ENCODE results near the gene GAB2. TPM values are rescaled to one million over a fixed set of nuclear protein-coding genes. Genes with fewer than 3 reads are reported as not detected.

GAB2 gene
- total and polyA plus RNA-seq, 2 of the 4 experiments (the other 2 are of a cell fraction) = 3.3 to 5.9 TPM

GRCh38 chr11:78351193-78351592, 66.4 kb downstream of the GAB2 start:
- no TSS peak for BruUV-seq (replicated peaks)
- Histone ChIP-seq H2AFZ (replicated peaks; ENCODE audit: low read length, poor library complexity) (peak overlapping the region; percentile 78), H3K79me1 (ENCODE audit: low read depth in 1 of 2, low read length in 2 of 2) (peaks cover 30 to 44% of the 10 kb centered on the region in 2 experiments), H3K36me3 (ENCODE audit: control insufficient read depth, insufficient read depth, low read length) (no peaks in the 10 kb centered on the region), H3K56ac (ENCODE audit: extremely low read depth, insufficient read depth, low read length) (no peak overlapping the region), H2BK20ac (ENCODE audit: low read depth, low read length) (no peak overlapping the region), H3K4me3 (ENCODE audit: insufficient read depth, low read depth, low read length) (no peak overlapping the region), H3K9me1 (ENCODE audit: insufficient read depth, low read length) (no peaks in the 10 kb centered on the region), H3K27ac (ENCODE audit: insufficient read depth, low read length) (no peak overlapping the region; the same call in 1 of the 2 replicates), H3K4ac (ENCODE audit: low read depth, low read length) (no peak overlapping the region; the same call in 1 of the 2 replicates), H3K27me3 (ENCODE audit: control insufficient read depth, insufficient read depth, low read length) (no peaks in the 10 kb centered on the region), H3K4me1 (ENCODE audit: control insufficient read depth, insufficient read depth, low read length) (peaks cover 8% of the 10 kb centered on the region), H3K14ac (replicated peaks; ENCODE audit: low read depth, low read length) (peak overlapping the region; percentile 23), H3K4me2 (ENCODE audit: low read depth, low read length) (peak overlapping the region; percentile 74), H4K20me1 (ENCODE audit: insufficient read depth, low read length) (no peaks in the 10 kb centered on the region), H3K9me3 (ENCODE audit: control insufficient read depth, insufficient read depth, low read length) (no peaks in the 10 kb centered on the region), H4K8ac (ENCODE audit: low read depth in 2 of 2, low read length in 2 of 2) (peak overlapping the region; percentile 30 to 69; a peak in 3 of 4 replicates), H4K5ac (ENCODE audit: low read depth, low read length) (no peak overlapping the region), H2BK5ac (ENCODE audit: low read depth, low read length, poor library complexity, severe bottlenecking) (no peak overlapping the region), H3K23ac (ENCODE audit: low read depth, low read length) (peak overlapping the region; percentile 25), H2BK15ac (ENCODE audit: low read depth, low read length) (0 out of 3 replicates have a peak overlapping the region, but pooled peaks have one; percentile 14), H4K91ac (ENCODE audit: insufficient read depth, low read depth, low read length) (0 out of 2 replicates have a peak overlapping the region, but pooled peaks have one; percentile 40), H2AK9ac (replicated peaks; ENCODE audit: low read depth, low read length, poor library complexity) (no peak overlapping the region), H3K9ac (ENCODE audit: low read depth, low read length) (no peak overlapping the region), H3K18ac (ENCODE audit: low read depth, low read length) (peak overlapping the region; percentile 61; the same call in 1 of the 2 replicates), H2AK5ac (ENCODE audit: low read depth, low read length) (0 out of 2 replicates have a peak overlapping the region, but pooled peaks have one; percentile 2), H2BK120ac (ENCODE audit: low read depth, low read length) (peak overlapping the region; percentile 3; the same call in 1 of the 2 replicates)
- POLR2A ChIA-PET (ENCODE audit: unreplicated experiment) = no interaction called here
- ATAC-seq (ENCODE audit: low read depth) = no peak
- dilution Hi-C loops (cut with HindIII; ENCODE audit: low sequenced_read_pairs, unreplicated experiment) = no loop called here
- intact Hi-C loops (cut with micrococcal nuclease) = loop anchor here (1.0 kb wide), 1 partner anchor 8 kb away; no protein-coding TSS in a partner anchor
- CTCF ChIA-PET = interaction anchor here (0.6 to 1.7 kb wide), 4 partner anchors 17 to 213 kb away, joined by 3 to 6 read pairs (median 4); no protein-coding TSS in a partner anchor
- TF ChIP-seq CHD1 (IDR thresholded peaks at IDR 0.05; ENCODE audit: low read depth, low read length) = no peak
- TF ChIP-seq RFX5 (IDR thresholded peaks at IDR 0.05; ENCODE audit: low read depth, low read length) = no peak
- no peak for TF ChIP-seq MXI1 (IDR thresholded peaks at IDR 0.05; ENCODE audit: borderline replicate concordance, low read depth, low read length)
- no peak for TF ChIP-seq MAFK (IDR thresholded peaks at IDR 0.05; ENCODE audit: low read depth, low read length)
- no peak for TF ChIP-seq RAD21 (IDR thresholded peaks at IDR 0.05; ENCODE audit: low read length)
- TF ChIP-seq CTCF (conservative IDR thresholded peaks at IDR 0.05; ENCODE audit: low read depth, low read length) = no peak
- TF ChIP-seq CEBPB (IDR thresholded peaks at IDR 0.05; ENCODE audit: low read depth, low read length) = no peak
- no peak for TF ChIP-seq POLR2A (IDR thresholded peaks at IDR 0.05; ENCODE audit: low read depth, low read length)
- no peak for TF ChIP-seq FOS (IDR thresholded peaks at IDR 0.05; ENCODE audit: low read depth, low read length)
- no peak for TF ChIP-seq NFE2L2 (IDR thresholded peaks at IDR 0.05; ENCODE audit: low read depth, low read length)
- no peak for TF ChIP-seq BHLHE40 (IDR thresholded peaks at IDR 0.05; ENCODE audit: low read depth, low read length)
- no peak for TF ChIP-seq USF2 (IDR thresholded peaks at IDR 0.05; ENCODE audit: low read depth, low read length)
- TF ChIP-seq ELK1 (IDR thresholded peaks at IDR 0.05; ENCODE audit: borderline replicate concordance, low read depth, low read length) = no peak
- no peak for TF ChIP-seq RCOR1 (IDR thresholded peaks at IDR 0.05; ENCODE audit: insufficient replicate concordance, low read length)
- TF ChIP-seq MAZ (IDR thresholded peaks at IDR 0.05; ENCODE audit: borderline replicate concordance, low read depth, low read length) = no peak
- no peak for TF ChIP-seq SMC3 (IDR thresholded peaks at IDR 0.05; ENCODE audit: low read depth, low read length)
- no peak for DNase-seq
- in situ Hi-C loops (cut with MboI; ENCODE audit: low sequenced_read_pairs) = no loop called here
- no CpG with 5 or more reads among the region's 3 CpGs for WGBS, 2 experiments (ENCODE audit: extremely low coverage in 2 of 2, insufficient read length in 1 of 2)

Measured in IMR-90 (cell line).